HepG2 (cell line): ENCODE data around the gene MSI2. TPM values are rescaled to one million over a fixed set of nuclear protein-coding genes. Genes with fewer than 3 reads are reported as not detected.

Source experiments
- ATAC-seq: fragments of 200-7000 bp; cut with Tn5 transposase; 3 replicates; pipeline ENCODE4 v1.9.1; 2020; ENCODE audit warnings: mild to moderate bottlenecking, moderate library complexity
- BruUV-seq: library from RNA; stranded (reverse); fragments of 400-500 nt; replicated peaks from 2 replicates; lab custom pipeline; 2021; lab: Mats Ljungman, UMichigan
- CTCF ChIA-PET: fragments of 300-600 bp; formaldehyde crosslinking; extraction: SDS; loops from one replicate; lab custom pipeline; 2021; ENCODE audit warnings: low total read pairs, inconsistent platforms, low intra/inter-chr PET ratio; lab: Yijun Ruan, JAX
- POLR2A ChIA-PET: fragments of 350-600 bp; sonication (Branson Sonifier 250); formaldehyde crosslinking; loops from one replicate; lab custom pipeline; 2020; ENCODE audit warnings: antibody characterized with exemption, inconsistent platforms; lab: Yijun Ruan, JAX
- DNase-seq: peaks from one replicate; pipeline ENCODE4 v3.0.0-alpha.2; 2015; ENCODE audit warnings: low spot score
- FAIRE-seq: peaks from 3 replicates; lab custom pipeline; 2011; peaks lifted over from hg19 to GRCh38; lab: Jason Lieb, UNC
- H2AFZ ChIP-seq: one replicate; pipeline ENCODE4 v1.6.1; 2011; ENCODE audit warnings: low read length, inconsistent platforms
- H3K27ac ChIP-seq: fragments of 300-600 bp; 3 replicates; pipeline ENCODE4 v1.8.0; 2011; ENCODE audit warnings: mixed run types, mild to moderate bottlenecking, mixed read lengths, low read length, inconsistent platforms; ENCODE audit not compliant: insufficient read depth; ENCODE audit errors: extremely low read length
- H3K27me3 ChIP-seq, 2 experiments: fragments of 200-600 bp in 1 of 2; 2 replicates in 1 of 2; 3 replicates in 1 of 2; pipeline versions ENCODE4 v1.6.0 to v1.8.0; 2011; ENCODE audit warnings: low read length in 2 of 2, mild to moderate bottlenecking in 2 of 2, moderate library complexity in 2 of 2, inconsistent platforms in 1 of 2; ENCODE audit not compliant: insufficient read depth in 2 of 2, control insufficient read depth in 1 of 2
- H3K36me3 ChIP-seq, 2 experiments: fragments of 200-600 bp in 1 of 2; replicated peaks in 1 of 2; 2 replicates in 1 of 2; 3 replicates in 1 of 2; pipeline versions ENCODE4 v1.5.1 to v1.8.0; 2011; ENCODE audit warnings: low read length in 2 of 2, inconsistent platforms in 1 of 2; ENCODE audit not compliant: insufficient read depth in 2 of 2, control insufficient read depth in 1 of 2
- H3K4me1 ChIP-seq: 2 replicates; pipeline ENCODE4 v1.5.1; 2012; ENCODE audit warnings: low read length, inconsistent platforms; ENCODE audit not compliant: insufficient read depth
- H3K4me2 ChIP-seq: 2 replicates; pipeline ENCODE4 v1.6.0; 2011; ENCODE audit warnings: low read depth, low read length, inconsistent platforms
- H3K4me3 ChIP-seq, 3 experiments: fragments of 200-600 bp in 1 of 3; sonication (generic), shearing (Covaris generic) in 1 of 3; replicated peaks in 1 of 3; 2 replicates each; pipeline ENCODE4 v1.5.1; 2011 to 2016; ENCODE audit warnings: low read length in 3 of 3, inconsistent platforms in 2 of 3, low read depth in 2 of 3, mild to moderate bottlenecking in 2 of 3, control low read depth in 1 of 3, mixed read lengths in 1 of 3; ENCODE audit not compliant: insufficient read depth in 1 of 3
- H3K79me2 ChIP-seq: one replicate; pipeline ENCODE4 v1.6.1; 2011; ENCODE audit warnings: low read length, inconsistent platforms; ENCODE audit not compliant: insufficient read depth
- H3K9ac ChIP-seq: 2 replicates; pipeline ENCODE4 v1.6.0; 2011; ENCODE audit warnings: mild to moderate bottlenecking, low read depth, low read length, inconsistent platforms; ENCODE audit not compliant: insufficient read depth
- H3K9me3 ChIP-seq: 2 replicates; pipeline ENCODE4 v1.5.1; 2012; ENCODE audit warnings: mild to moderate bottlenecking, low read length
- H4K20me1 ChIP-seq: 2 replicates; pipeline ENCODE4 v1.6.0; 2011; ENCODE audit warnings: inconsistent platforms, mild to moderate bottlenecking, low read length, moderate library complexity; ENCODE audit not compliant: insufficient read depth
- AKAP8 ChIP-seq: sonication (generic); formaldehyde crosslinking; IDR thresholded peaks from 2 replicates; pipeline ENCODE4 v1.5.1; 2020; ENCODE audit warnings: mild to moderate bottlenecking, missing genetic modification reagents
- CENPX ChIP-seq: sonication (generic); formaldehyde crosslinking; IDR thresholded peaks from 2 replicates; pipeline ENCODE4 v1.9.0; 2021; ENCODE audit warnings: mild to moderate bottlenecking, missing genetic modification reagents, moderate library complexity
- NFATC3 ChIP-seq: sonication (generic); formaldehyde crosslinking; IDR thresholded peaks from 2 replicates; pipeline ENCODE4 v1.5.1; 2020; ENCODE audit warnings: mild to moderate bottlenecking, missing genetic modification reagents
- PRDM15 ChIP-seq: sonication (generic); formaldehyde crosslinking; IDR thresholded peaks from 2 replicates; pipeline ENCODE4 v1.4.0; 2020; ENCODE audit warnings: missing genetic modification reagents
- RBM39 ChIP-seq: fragments of 200-400 bp; formaldehyde crosslinking; IDR thresholded peaks from one replicate; pipeline ENCODE4 v1.6.1; 2018; ENCODE audit warnings: antibody characterized with exemption, mild to moderate bottlenecking, low read depth, low read length; ENCODE audit not compliant: poor library complexity, severe bottlenecking
- RFX3 ChIP-seq: IDR thresholded peaks from 2 replicates; pipeline ENCODE4 v1.6.1; 2016; ENCODE audit warnings: missing biosample characterization, missing genetic modification reagents
- ZNF17 ChIP-seq: sonication (generic); formaldehyde crosslinking; IDR thresholded peaks from 2 replicates; pipeline ENCODE4 v1.5.0; 2020; ENCODE audit warnings: mild to moderate bottlenecking, missing genetic modification reagents
- WGBS: methylation state at CpG from one replicate; pipeline ENCODE4 v1.1.6; 2017; ENCODE audit warnings: low lambda C conversion rate; 5-methylcytosine and 5-hydroxymethylcytosine counted together
- in situ Hi-C: cut with HindIII; loops from 2 replicates; pipeline ENCODE4 v1.10.0; 2017; ENCODE audit warnings: low pct_unique_long_range_greater_than_20kb; ENCODE audit not compliant: extremely low pct_ligation_motif_present
- intact Hi-C: fragments of 100-400 bp; cut with micrococcal nuclease; formaldehyde crosslinking; loops from one replicate; pipeline ENCODE4 v1.10.0; 2022; ENCODE audit not compliant: unreplicated experiment
- polyA plus RNA-seq, 8 experiments: library from polyadenylated mRNA; depleted of rRNA in 3 of 8; stranded (reverse) in 7 of 8; unstranded in 1 of 8; fragments of >200 nt; fragmentation: Illumina TruSeq in 4 of 8; extraction: Trizol in 4 of 8; gene quantifications; 2 replicates each; pipeline versions ENCODE4 v1.2.1 to v1.2.3, GENCODE V29; 2011 to 2016; ENCODE audit warnings: low read depth in 4 of 8, missing spikeins in 1 of 8, mixed read lengths in 1 of 8; ENCODE audit not compliant: insufficient read depth in 1 of 8
- total RNA-seq, 5 experiments: library from RNA; depleted of rRNA; stranded (reverse); fragments of >200 nt; fragmentation: Illumina TruSeq; extraction: Trizol; gene quantifications; 2 replicates each; pipeline ENCODE4 v1.2.3, GENCODE V29; 2016; ENCODE audit warnings: low read depth in 1 of 5

MSI2 gene
- total and polyA plus RNA-seq, 2 of the 13 experiments (the other 11 are each of a cell fraction or from before 2014, with no cell fraction given): 77.5 to 78.4 TPM

GRCh38 chr17:57477522-57478362, 221.4 kb downstream of the MSI2 start:
- no peak for ATAC-seq
- TF ChIP-seq RFX3 (CRISPR knock-in tag) (no peak), CENPX (CRISPR knock-in tag) (no peak)
- Histone ChIP-seq H3K27me3 (no peaks in the 10 kb centered on the region), H3K4me1 (no peaks in the 10 kb centered on the region), H3K79me2 (peaks cover 3% of the 10 kb centered on the region), H4K20me1 (no peaks in the 10 kb centered on the region), H3K4me2 (no peak overlapping the region), H3K9me3 (no peaks in the 10 kb centered on the region), H3K4me3 (no peak overlapping the region), H3K27ac (no peak overlapping the region), H3K36me3 (peaks cover 9 to 18% of the 10 kb centered on the region in 2 experiments), H3K9ac (no peak overlapping the region), H2AFZ (no peak overlapping the region)
- CTCF ChIA-PET: no interaction called here
- BruUV-seq: no TSS peak
- no peak for FAIRE-seq
- DNase-seq: no peak
- POLR2A ChIA-PET: no interaction called here
- in situ Hi-C loops: no loop called here
- intact Hi-C loops: no loop called here
- WGBS: 84% methylated on average over 8 of the region's 9 CpGs

DNA sequence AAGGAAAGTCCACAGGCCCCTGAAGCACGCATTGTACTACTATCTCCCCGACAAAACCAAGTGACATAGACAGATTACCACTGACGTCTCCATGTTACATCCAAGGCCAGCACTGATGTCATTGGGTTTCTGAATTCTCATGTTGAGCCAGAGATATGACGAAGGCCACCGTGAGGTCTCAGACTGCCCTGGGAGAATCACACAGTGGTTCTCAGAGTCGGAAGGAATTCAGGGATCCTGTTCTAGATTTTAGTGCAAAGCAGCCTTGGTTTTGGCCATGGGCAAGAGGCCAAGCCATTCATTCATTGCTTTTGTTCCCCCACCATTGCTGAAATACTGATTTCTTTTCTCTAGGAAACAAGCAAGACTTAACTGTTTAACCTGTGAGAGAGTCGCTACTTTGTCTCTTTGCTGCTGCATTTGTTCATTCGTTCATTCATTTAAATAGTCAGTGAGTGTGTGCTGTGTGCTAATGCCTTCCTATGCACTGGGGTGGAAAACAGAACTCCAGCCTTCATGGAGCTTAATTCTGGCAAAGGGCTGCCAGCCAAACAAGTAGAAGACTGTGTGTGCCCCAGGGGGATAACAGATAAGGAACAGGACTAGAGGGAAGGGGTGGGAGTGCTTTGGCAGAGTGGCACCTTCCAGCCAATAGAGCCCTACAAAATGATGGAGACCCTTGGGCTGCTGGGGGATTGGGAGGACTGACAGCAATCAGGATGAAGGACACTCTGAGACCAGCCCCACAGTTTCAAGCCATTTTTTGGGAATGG, 222.3 kb downstream of the MSI2 start:
- no peak for DNase-seq
- peaks cover 9 to 15% of the 10 kb centered on the region in 2 experiments for H3K36me3 ChIP-seq
- WGBS: 83% methylated on average over 8 of the region's 8 CpGs
- no peak overlapping the region for H3K27ac ChIP-seq
- ChIA-PET CTCF (no interaction called here), POLR2A (no interaction called here)
- no peak overlapping the region for H2AFZ ChIP-seq
- no TSS peak for BruUV-seq
- no peak overlapping the region for H3K4me3 ChIP-seq
- H3K79me2 ChIP-seq: peaks cover 3% of the 10 kb centered on the region
- H3K4me1 ChIP-seq: peaks cover 3% of the 10 kb centered on the region
- H3K9ac ChIP-seq: no peak overlapping the region
- in situ Hi-C loops: no loop called here
- no peak for ATAC-seq
- no peak for FAIRE-seq
- no peak overlapping the region for H3K4me2 ChIP-seq
- H4K20me1 ChIP-seq: no peaks in the 10 kb centered on the region
- intact Hi-C loops: no loop called here
- H3K9me3 ChIP-seq: no peaks in the 10 kb centered on the region
- H3K27me3 ChIP-seq: no peaks in the 10 kb centered on the region
- TF ChIP-seq PRDM15 (CRISPR knock-in tag) (no peak), ZNF17 (CRISPR knock-in tag) (no peak), AKAP8 (no peak), NFATC3 (CRISPR knock-in tag) (no peak), RBM39 (no peak)
